Suprapubic skin (tissue), 4 donors: ENCODE data around the gene BRPF3. TPM values are rescaled to one million over a fixed set of nuclear protein-coding genes. Genes with fewer than 3 reads are reported as not detected.

Experiments used
- DNase-seq, 2 donors: peaks; one replicate each; pipeline ENCODE4 v3.0.0-alpha.2; 2019; ENCODE audit warnings: low spot score in 2 of 2
- H3K27ac ChIP-seq: fragments of 200-600 bp; sonication (generic); one replicate; pipeline ENCODE4 v1.5.1; 2019
- H3K27me3 ChIP-seq: fragments of 200-600 bp; sonication (generic); one replicate; pipeline ENCODE4 v1.5.1; 2019
- H3K36me3 ChIP-seq: fragments of 200-600 bp; sonication (generic); one replicate; pipeline ENCODE4 v1.5.1; 2019
- H3K4me1 ChIP-seq: fragments of 200-600 bp; sonication (generic); one replicate; pipeline ENCODE4 v1.5.1; 2019
- H3K4me3 ChIP-seq: fragments of 200-600 bp; sonication (generic); one replicate; pipeline ENCODE4 v1.5.1; 2019; ENCODE audit warnings: mild to moderate bottlenecking
- H3K9me3 ChIP-seq: fragments of 200-600 bp; sonication (generic); one replicate; pipeline ENCODE4 v1.5.1; 2019
- EP300 ChIP-seq: sonication (generic); formaldehyde crosslinking; IDR thresholded peaks from one replicate; pipeline ENCODE4 v1.6.1; 2017; ENCODE audit warnings: antibody characterized with exemption
- POLR2A ChIP-seq, 2 donors: fragments of 450-650 bp; IDR thresholded peaks; one replicate each; pipeline ENCODE4 v1.6.1; 2017; ENCODE audit warnings: antibody characterized with exemption in 2 of 2, mild to moderate bottlenecking in 2 of 2, moderate library complexity in 2 of 2
- POLR2AphosphoS5 ChIP-seq, 3 donors: sonication (generic); formaldehyde crosslinking; IDR thresholded peaks; one replicate each; pipeline ENCODE4 v1.6.1; 2017; ENCODE audit warnings: antibody characterized with exemption in 3 of 3
- WGBS: methylation state at CpG from one replicate; pipeline ENCODE4 v1.1.5; 2018; 5-methylcytosine and 5-hydroxymethylcytosine counted together
- total RNA-seq, 4 donors: library from RNA; depleted of rRNA; stranded (reverse); fragments of >200 nt; gene quantifications; one replicate each; pipeline ENCODE4 v1.1.0, GENCODE V29; 2016
- TF ChIP-seq, protein P1 (sequence below), 2 donors: fragments of 200-600 bp in 1 of 2; fragments of 450-650 bp in 1 of 2; sonication (generic) in 1 of 2; IDR thresholded peaks; one replicate each; pipeline ENCODE4 v1.5.1; 2016 to 2019; ENCODE audit warnings: antibody characterized with exemption in 2 of 2, mild to moderate bottlenecking in 1 of 2, moderate library complexity in 1 of 2

The BRPF3 gene
- total RNA-seq, 4 donors from 2014 or later: 19.3 to 28.5 (median 20.5) TPM

DNA sequence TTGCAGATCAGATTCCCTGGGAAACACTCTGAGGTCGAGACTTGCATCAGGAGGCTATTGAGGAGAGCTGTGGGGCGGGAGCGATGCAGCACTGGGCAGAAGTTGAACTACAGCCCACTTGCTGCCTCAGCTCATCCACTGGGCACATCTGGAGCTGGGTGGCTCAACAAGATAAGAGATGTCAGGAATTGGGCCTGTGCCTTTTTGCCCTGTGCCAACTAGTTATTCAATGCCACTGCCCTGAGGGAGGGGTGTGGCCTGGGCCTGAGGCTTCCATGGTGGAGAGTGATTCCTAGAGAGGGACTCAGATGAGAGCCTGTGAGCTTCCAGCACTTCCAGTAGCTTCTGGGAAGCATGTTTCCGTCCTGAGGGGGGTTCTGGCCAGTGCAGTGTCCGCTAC lies 32.7 kb downstream of the BRPF3 start:
- no peak overlapping the region for H3K27ac ChIP-seq
- H3K4me3 ChIP-seq: no peak overlapping the region
- whole genome bisulfite sequencing: 95% methylated on average over 2 of the region's 5 CpGs
- H3K4me1 ChIP-seq: peaks cover 9% of the 10 kb centered on the region
- peaks cover 86% of the 10 kb centered on the region for H3K36me3 ChIP-seq
- no peaks in the 10 kb centered on the region for H3K9me3 ChIP-seq
- no peak for TF ChIP-seq EP300
- no peak for TF ChIP-seq POLR2AphosphoS5 (IDR thresholded peaks at IDR 0.05)
- no peak for TF ChIP-seq POLR2A (IDR thresholded peaks at IDR 0.05)
- TF ChIP-seq, protein P1, sequence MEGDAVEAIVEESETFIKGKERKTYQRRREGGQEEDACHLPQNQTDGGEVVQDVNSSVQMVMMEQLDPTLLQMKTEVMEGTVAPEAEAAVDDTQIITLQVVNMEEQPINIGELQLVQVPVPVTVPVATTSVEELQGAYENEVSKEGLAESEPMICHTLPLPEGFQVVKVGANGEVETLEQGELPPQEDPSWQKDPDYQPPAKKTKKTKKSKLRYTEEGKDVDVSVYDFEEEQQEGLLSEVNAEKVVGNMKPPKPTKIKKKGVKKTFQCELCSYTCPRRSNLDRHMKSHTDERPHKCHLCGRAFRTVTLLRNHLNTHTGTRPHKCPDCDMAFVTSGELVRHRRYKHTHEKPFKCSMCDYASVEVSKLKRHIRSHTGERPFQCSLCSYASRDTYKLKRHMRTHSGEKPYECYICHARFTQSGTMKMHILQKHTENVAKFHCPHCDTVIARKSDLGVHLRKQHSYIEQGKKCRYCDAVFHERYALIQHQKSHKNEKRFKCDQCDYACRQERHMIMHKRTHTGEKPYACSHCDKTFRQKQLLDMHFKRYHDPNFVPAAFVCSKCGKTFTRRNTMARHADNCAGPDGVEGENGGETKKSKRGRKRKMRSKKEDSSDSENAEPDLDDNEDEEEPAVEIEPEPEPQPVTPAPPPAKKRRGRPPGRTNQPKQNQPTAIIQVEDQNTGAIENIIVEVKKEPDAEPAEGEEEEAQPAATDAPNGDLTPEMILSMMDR (IDR thresholded peaks at IDR 0.05): no peak
- no peak for DNase-seq
- no peaks in the 10 kb centered on the region for H3K27me3 ChIP-seq

DNA sequence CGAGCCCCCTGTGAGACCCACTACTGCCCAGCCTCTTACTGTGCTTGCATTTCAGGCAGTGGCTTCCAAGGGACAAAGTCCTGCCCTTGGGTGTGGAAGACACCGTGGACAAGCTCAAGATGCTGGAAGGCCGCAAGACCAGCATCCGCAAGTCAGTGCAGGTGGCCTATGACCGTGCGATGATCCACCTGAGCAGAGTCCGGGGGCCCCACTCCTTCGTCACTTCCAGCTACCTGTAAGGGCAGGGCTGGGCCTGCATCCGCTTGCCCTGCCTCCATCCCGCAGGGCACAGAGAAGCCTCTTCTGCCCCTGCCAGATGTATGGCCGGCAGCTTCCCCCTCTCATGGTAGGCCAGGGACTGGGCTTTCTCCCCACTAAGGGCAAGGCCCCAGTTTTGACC lies 33.8 kb downstream of the BRPF3 start:
- no peak overlapping the region for H3K27ac ChIP-seq
- peaks cover 9% of the 10 kb centered on the region for H3K4me1 ChIP-seq
- 80% methylated on average over 7 of the region's 11 CpGs for WGBS
- peaks cover 75% of the 10 kb centered on the region for H3K36me3 ChIP-seq
- no peaks in the 10 kb centered on the region for H3K27me3 ChIP-seq
- no peaks in the 10 kb centered on the region for H3K9me3 ChIP-seq
- no peak for TF ChIP-seq POLR2AphosphoS5 (IDR thresholded peaks at IDR 0.05)
- TF ChIP-seq, protein P1 (IDR thresholded peaks at IDR 0.05): no peak
- no peak for TF ChIP-seq EP300
- TF ChIP-seq POLR2A (IDR thresholded peaks at IDR 0.05): no peak
- H3K4me3 ChIP-seq: no peak overlapping the region
- no peak for DNase-seq

DNA sequence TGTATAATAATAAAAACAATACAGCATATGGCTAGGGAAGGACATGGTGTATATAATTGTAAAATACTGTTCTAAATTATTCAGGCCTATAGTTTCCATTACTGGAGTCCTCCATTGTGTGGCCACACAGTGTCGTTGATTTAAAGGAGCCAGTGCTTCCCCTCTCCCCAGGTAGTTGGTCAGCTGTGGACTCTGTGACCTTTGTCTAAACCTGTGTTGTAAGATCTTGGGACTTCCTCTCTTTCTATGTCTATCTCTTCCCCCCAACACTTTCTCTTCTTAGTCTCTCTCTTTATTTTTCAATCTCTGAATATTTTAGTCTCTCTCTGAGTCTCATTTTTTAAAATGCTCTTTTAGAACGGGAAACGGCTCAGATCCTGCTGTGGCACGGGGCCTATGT lies 35.6 kb downstream of the BRPF3 start:
- Histone ChIP-seq H3K9me3 (no peaks in the 10 kb centered on the region), H3K4me3 (no peak overlapping the region), H3K36me3 (peaks cover 64% of the 10 kb centered on the region), H3K27me3 (no peaks in the 10 kb centered on the region), H3K4me1 (peaks cover 9% of the 10 kb centered on the region), H3K27ac (no peak overlapping the region)
- 88% methylated on average over 4 of the region's 4 CpGs for WGBS
- TF ChIP-seq, protein P1 (IDR thresholded peaks at IDR 0.05): no peak
- no peak for TF ChIP-seq POLR2AphosphoS5 (IDR thresholded peaks at IDR 0.05)
- TF ChIP-seq EP300: no peak
- DNase-seq: no peak

DNA sequence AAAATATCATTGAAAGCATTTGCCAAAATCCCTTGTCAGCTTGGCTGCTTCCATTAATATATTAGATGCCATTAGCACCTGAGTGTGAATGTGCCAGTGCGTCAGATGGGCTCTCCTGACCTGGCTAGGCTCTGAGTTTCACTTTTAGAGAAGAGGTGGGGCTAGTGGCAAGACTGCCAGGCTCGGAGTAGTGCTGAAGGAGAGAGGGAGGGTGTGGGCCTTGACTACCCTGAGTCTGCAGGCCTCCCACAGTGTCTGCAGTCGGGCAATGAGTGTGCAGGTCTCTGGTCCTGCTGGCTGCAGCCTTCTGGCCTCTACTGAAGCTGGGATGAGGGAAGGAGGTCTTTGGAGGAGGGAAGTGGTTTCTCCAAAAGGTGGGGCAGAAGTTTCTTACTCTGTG lies 38.8 kb downstream of the BRPF3 start:
- H3K9me3 ChIP-seq: no peaks in the 10 kb centered on the region
- 38% methylated on average over 3 of the region's 3 CpGs for WGBS
- peaks cover 5% of the 10 kb centered on the region for H3K4me1 ChIP-seq

DNA sequence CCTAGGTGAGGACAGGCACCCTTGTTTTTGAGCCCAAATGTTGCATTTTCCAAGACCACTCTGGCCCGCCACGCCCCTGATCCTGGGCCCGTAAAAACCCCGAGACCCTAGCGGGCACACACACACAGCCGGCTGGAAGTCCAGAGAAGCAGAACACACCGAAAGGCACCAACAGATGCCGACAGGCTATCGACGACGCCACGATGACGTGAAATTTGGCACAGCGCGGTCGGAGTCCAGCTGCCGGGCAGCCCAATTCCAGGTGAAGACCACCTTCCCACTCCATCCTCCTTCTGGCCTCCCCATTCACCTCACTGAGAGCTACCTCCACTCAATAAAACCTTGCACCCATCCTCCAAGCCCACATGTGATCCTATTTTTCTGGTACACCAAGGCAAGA lies 39.3 kb downstream of the BRPF3 start:
- Histone ChIP-seq H3K36me3 (peaks cover 30% of the 10 kb centered on the region), H3K4me3 (no peak overlapping the region), H3K27ac (no peak overlapping the region), H3K9me3 (no peaks in the 10 kb centered on the region), H3K4me1 (peaks cover 5% of the 10 kb centered on the region), H3K27me3 (no peaks in the 10 kb centered on the region)
- DNase-seq: no peak
- WGBS: 95% methylated on average over 17 of the region's 17 CpGs
- no peak for TF ChIP-seq POLR2A (IDR thresholded peaks at IDR 0.05)

More for the DNA sequence above, 38.8 kb downstream of the BRPF3 start:
- no peak overlapping the region for H3K4me3 ChIP-seq
- peaks cover 36% of the 10 kb centered on the region for H3K36me3 ChIP-seq
- TF ChIP-seq POLR2AphosphoS5 (IDR thresholded peaks at IDR 0.05) (no peak), POLR2A (IDR thresholded peaks at IDR 0.05) (no peak), EP300 (no peak)
- TF ChIP-seq, protein P1 (IDR thresholded peaks at IDR 0.05): no peak
- DNase-seq: no peak
- H3K27me3 ChIP-seq: no peaks in the 10 kb centered on the region
- H3K27ac ChIP-seq: no peak overlapping the region

DNA sequence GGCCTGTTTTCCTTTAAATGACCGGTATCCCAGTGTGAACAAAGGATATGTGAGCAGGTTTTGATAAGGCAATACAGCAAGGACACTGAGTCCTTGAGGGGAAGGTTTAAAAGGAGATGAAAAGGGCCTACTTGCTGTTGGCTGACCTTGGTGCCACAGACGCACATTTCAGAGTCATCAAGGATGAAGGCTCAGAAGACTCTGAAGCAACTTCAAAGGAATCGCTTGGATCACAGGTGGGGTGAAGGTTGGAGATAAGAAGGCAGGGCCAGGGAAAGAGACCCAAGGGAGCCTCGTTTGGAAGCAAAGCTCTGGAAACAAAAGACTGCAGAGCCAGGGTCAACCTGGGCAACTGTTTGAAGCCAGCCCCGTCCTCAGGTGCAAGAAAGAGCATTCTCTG lies 43.2 kb downstream of the BRPF3 start:
- Histone ChIP-seq H3K27me3 (no peaks in the 10 kb centered on the region), H3K4me3 (no peak overlapping the region), H3K4me1 (peaks cover 5% of the 10 kb centered on the region), H3K9me3 (no peaks in the 10 kb centered on the region), H3K36me3 (peaks cover 4% of the 10 kb centered on the region), H3K27ac (no peak overlapping the region)
- TF ChIP-seq, protein P1 (IDR thresholded peaks at IDR 0.05): no peak
- TF ChIP-seq POLR2A (IDR thresholded peaks at IDR 0.05): no peak
- TF ChIP-seq EP300: no peak
- TF ChIP-seq POLR2AphosphoS5 (IDR thresholded peaks at IDR 0.05): no peak
- WGBS: 82% methylated on average over 5 of the region's 5 CpGs
- no peak for DNase-seq
